ENCODE results near the gene SF3B1. TPM values are rescaled to one million over a fixed set of nuclear protein-coding genes. Genes with fewer than 3 reads are reported as not detected.
"Not testable (repeated sequence)": the region's sequence is repeated elsewhere in the genome, so short reads cannot be mapped to it uniquely, and the experiment has no call there.

SF3B1 gene
- total RNA-seq, 1 donor from 2014 or later: 314 TPM

GRCh38 chr2:197348721-197349360 is 86.0 kb downstream of the SF3B1 start:
- intact Hi-C loops (cut with micrococcal nuclease): no loop called here

- intact Hi-C loops (cut with micrococcal nuclease): no loop called here
Observed at GRCh38 chr2:197345846-197346370, 88.9 kb downstream of the SF3B1 start.

- intact Hi-C loops (cut with micrococcal nuclease): not testable (repeated sequence)
Observed at GRCh38 chr2:197343968-197344367, 90.9 kb downstream of the SF3B1 start.

- intact Hi-C loops (cut with micrococcal nuclease): no loop called here
Observed at GRCh38 chr2:197340591-197340990, 94.2 kb downstream of the SF3B1 start.

Other genes with a start within 250 kb of the SF3B1 start
- 256 and 259 TPM in 2 replicates for gene ANKRD44, start 124.2 kb downstream of the SF3B1 start, total RNA-seq
- gene COQ10B, start 18.5 kb upstream of the SF3B1 start, total RNA-seq: 30.4 and 31.6 TPM in 2 replicates
- 269 and 273 TPM in 2 replicates for gene HSPD1, start 64.8 kb upstream of the SF3B1 start, total RNA-seq
- 110 and 115 TPM in 2 replicates for gene HSPE1, start 65.4 kb upstream of the SF3B1 start, total RNA-seq
- gene MOB4, start 81.0 kb upstream of the SF3B1 start, total RNA-seq: 24.0 and 25.8 TPM in 2 replicates
- not detected in 2 replicates for gene RFTN2, start 240.6 kb upstream of the SF3B1 start, total RNA-seq